IPS-NIHi7 (cell line): Measurements from ENCODE around the gene KLHL26.

ENCODE experiments used
- DNase-seq: peaks from one replicate; pipeline ENCODE4 v3.0.0; 2012; ENCODE audit warnings: mixed read lengths; ENCODE audit errors: extremely low spot score

Gene KLHL26

GRCh38 chr19:18713550-18714117 is 76.8 kb downstream of the KLHL26 start:
- DNase-seq: no peak

- DNase-seq: no peak
Observed at GRCh38 chr19:18715416-18715815, 78.6 kb downstream of the KLHL26 start.

GRCh38 chr19:18716857-18717256 is 80.0 kb downstream of the KLHL26 start:
- no peak for DNase-seq

- no peak for DNase-seq
Observed at GRCh38 chr19:18717601-18718000, 80.8 kb downstream of the KLHL26 start.

GRCh38 chr19:18718015-18718526 is 81.2 kb downstream of the KLHL26 start:
- DNase-seq: no peak

- no peak for DNase-seq
Observed at GRCh38 chr19:18718846-18719458, 82.1 kb downstream of the KLHL26 start.

GRCh38 chr19:18719541-18719940 is 82.7 kb downstream of the KLHL26 start:
- DNase-seq: no peak
